Nucleus accumbens (tissue), 56 donors: ENCODE measurements around the gene TRIM46.
"Not testable (repeated sequence)": the region's sequence is repeated elsewhere in the genome, so short reads cannot be mapped to it uniquely, and the experiment has no call there.

ENCODE experiments used
- DNase-seq, 56 donors: peaks; one replicate each; lab custom pipeline; 2025; lab: John Stamatoyannopoulos, UW

The TRIM46 gene

GRCh38 chr1:155198547-155198906 lies 24.9 kb downstream of the TRIM46 start:
- DNase-seq: no peak

- DNase-seq: no peak
These were observed 26.1 kb downstream of the TRIM46 start for GRCh38 chr1:155199792-155200191.

GRCh38 chr1:155200920-155201319 lies 27.3 kb downstream of the TRIM46 start:
- no peak for DNase-seq

- DNase-seq: no peak
These were observed 28.5 kb downstream of the TRIM46 start for GRCh38 chr1:155202198-155202597.

- DNase-seq: no peak
These were observed 29.3 kb downstream of the TRIM46 start for GRCh38 chr1:155202731-155203515.

GRCh38 chr1:155205035-155205434 lies 31.4 kb downstream of the TRIM46 start:
- no peak for DNase-seq

- no peak for DNase-seq
These were observed 32.4 kb downstream of the TRIM46 start for GRCh38 chr1:155205969-155206593.

- peak in 53 of 56 donors; percentile 17 to 92 (median 59) for DNase-seq
These were observed 33.5 kb downstream of the TRIM46 start for GRCh38 chr1:155206891-155207805.

- peak in 43 of 56 donors; percentile 24 to 80 (median 57) for DNase-seq
These were observed 34.3 kb downstream of the TRIM46 start, which contains the start of gene THBS3 for GRCh38 chr1:155207806-155208540. Gene THBS3 (minus strand): TSS chr1:155207897. CDS start chr1:155207876, 21 bp downstream.

GRCh38 chr1:155208541-155209311 lies 35.1 kb downstream of the TRIM46 start, which contains the start of gene MTX1:
Gene MTX1 (plus strand): TSS chr1:155208695. CDS start chr1:155208805, 110 bp downstream.
- peak in 55 of 56 donors; percentile 44 to 92 (median 77) for DNase-seq

- no peak for DNase-seq
These were observed 35.7 kb downstream of the TRIM46 start for GRCh38 chr1:155209312-155209721.

- DNase-seq: no peak
These were observed 36.9 kb downstream of the TRIM46 start for GRCh38 chr1:155210314-155211104.

- DNase-seq: peak in 1 of 56 donors; percentile 28
These were observed 37.9 kb downstream of the TRIM46 start for GRCh38 chr1:155211381-155212050.

GRCh38 chr1:155212051-155212440 lies 38.4 kb downstream of the TRIM46 start:
- DNase-seq: not testable (repeated sequence)

GRCh38 chr1:155214702-155215101 lies 41.1 kb downstream of the TRIM46 start:
- not testable (repeated sequence) for DNase-seq

- DNase-seq: peak in 50 of 56 donors; percentile 7 to 82 (median 56)
These were observed 45.4 kb downstream of the TRIM46 start for GRCh38 chr1:155218854-155219591.

- DNase-seq: peak in 44 of 56 donors; percentile 10 to 76 (median 41)
These were observed 46.0 kb downstream of the TRIM46 start for GRCh38 chr1:155219592-155220031.
